ACHN (cell line): ENCODE measurements around the gene LHX8.
A peak's percentile ranks its signal among the peaks of the same experiment; 100 is the strongest.
"Not testable (repeated sequence)": the region's sequence is repeated elsewhere in the genome, so short reads cannot be mapped to it uniquely, and the experiment has no call there.

Experiments
- DNase-seq: peaks from one replicate; pipeline ENCODE4 v3.0.0-alpha.2; 2015
- in situ Hi-C: cut with HindIII; loops from 2 replicates; pipeline ENCODE4 v1.10.0; 2017; ENCODE audit warnings: low sequenced_read_pairs, low pct_ligation_motif_present, low pct_unique_long_range_greater_than_20kb

LHX8 gene

DNA sequence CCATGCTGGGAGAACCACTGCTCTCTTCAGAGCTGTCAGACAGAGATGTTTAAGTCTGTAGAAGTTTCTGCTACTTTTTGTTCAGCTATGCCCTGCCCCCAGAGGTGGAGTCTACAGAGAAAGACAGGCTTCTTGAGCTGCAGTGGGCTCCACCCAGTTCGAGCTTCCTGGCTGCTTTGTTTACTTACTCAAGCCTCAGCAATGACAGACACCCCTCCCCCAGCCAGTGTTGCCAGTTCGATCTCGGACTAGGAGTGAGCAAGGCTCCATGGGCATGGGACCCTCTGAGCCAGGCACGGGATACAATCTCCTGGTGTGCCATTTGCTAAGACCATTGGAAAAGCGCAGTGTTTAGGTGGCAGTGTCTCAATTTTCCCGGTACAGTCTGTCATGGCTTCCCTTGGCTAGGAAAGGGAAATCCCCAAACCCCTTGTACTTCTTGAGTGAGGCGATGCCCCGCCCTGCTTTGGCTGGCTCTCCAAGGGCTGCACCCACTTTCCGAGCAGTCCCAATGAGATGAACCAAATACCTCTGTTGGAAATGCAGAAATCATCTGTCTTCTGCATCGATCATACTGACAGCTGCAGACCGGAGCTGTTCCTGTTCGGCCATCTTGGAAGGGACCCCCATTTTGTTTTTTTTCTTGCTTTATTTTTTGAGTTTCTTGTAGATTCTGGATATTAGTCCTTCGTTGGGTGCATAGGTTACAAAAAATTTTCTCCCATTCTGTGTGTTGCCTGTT lies 47.2 kb downstream of the LHX8 start:
- DNase-seq, in situ Hi-C loops: not testable (repeated sequence)

DNA sequence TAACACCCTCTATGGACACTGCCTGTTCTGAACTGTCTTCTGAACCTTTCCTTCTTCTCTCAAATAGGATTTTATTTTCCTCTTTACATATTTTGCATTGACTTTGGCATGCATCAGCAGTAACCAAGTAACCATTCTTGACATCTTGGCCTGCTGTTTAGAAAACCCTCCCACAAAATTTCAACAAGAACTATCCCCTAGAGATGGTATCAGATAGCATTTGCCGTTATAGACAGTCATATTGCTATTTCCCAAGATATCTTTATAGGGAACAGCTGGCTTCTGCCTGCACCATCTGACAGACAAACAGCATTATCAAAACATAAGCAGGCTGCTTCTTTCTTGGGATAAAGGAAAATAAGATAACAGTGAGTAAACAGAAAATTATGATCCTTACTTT lies 54.7 kb downstream of the LHX8 start:
- no peak for DNase-seq
- in situ Hi-C loops, result no loop called here

DNA sequence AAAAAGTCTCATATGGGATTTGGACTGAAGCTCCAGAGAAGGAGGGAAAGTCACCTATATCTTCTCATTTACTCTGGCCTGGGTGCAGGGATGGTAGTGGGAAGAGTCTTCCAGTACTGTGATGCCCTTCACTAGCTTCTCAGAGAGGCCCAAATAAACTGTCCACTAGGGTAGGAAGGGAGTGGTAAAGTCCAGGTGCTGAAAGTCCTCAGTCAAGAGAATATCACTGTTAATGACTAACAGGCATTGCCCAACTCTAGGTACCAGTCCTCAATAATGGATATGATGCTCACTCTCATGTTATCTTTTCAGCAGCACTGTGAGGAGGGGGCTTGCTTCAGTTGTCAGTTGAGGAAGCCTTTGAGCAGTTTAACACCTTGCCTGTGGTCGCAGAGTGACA lies 64.0 kb downstream of the LHX8 start:
- in situ Hi-C loops, result no loop called here
- no peak for DNase-seq

DNA sequence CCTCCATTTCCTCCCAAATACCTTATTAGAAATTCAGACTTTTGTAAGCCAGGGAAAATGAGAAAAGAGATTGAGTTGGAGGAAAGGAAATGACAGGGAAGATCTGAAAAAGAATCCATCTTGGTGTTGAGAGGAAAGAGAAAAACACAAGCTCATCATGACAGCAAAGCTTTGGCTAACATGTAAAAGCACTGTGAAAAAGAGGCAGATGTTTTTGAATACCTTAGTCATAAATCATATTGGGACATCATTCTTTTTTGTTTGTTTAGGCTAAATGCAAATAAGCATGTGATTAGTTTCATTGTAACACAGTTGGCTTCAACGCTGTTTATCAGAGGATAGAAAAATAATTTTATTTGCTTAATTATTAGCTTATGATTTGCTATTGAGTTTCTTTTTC lies 64.6 kb downstream of the LHX8 start:
- in situ Hi-C loops, result no loop called here
- DNase-seq, result no peak

DNA sequence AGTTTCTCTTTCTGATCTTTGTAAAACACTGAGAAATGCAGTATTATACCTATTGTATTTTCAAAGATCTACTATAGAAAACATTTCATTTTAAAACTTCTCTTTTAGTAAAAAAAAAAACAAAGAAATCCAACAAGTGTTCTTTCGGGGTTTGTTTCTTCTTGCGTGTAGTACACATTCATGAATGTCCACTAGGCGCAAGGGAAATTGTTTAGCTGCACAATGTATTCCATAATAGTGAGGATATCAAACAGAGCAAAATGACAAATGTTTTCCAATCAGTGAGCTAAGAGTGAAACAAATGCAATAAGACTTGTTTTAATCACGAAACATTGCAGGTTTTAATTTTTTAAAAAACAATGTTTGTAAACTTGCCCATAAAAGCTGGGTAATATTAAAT lies 68.6 kb downstream of the LHX8 start:
- no peak for DNase-seq
- in situ Hi-C loops, result no loop called here

DNA sequence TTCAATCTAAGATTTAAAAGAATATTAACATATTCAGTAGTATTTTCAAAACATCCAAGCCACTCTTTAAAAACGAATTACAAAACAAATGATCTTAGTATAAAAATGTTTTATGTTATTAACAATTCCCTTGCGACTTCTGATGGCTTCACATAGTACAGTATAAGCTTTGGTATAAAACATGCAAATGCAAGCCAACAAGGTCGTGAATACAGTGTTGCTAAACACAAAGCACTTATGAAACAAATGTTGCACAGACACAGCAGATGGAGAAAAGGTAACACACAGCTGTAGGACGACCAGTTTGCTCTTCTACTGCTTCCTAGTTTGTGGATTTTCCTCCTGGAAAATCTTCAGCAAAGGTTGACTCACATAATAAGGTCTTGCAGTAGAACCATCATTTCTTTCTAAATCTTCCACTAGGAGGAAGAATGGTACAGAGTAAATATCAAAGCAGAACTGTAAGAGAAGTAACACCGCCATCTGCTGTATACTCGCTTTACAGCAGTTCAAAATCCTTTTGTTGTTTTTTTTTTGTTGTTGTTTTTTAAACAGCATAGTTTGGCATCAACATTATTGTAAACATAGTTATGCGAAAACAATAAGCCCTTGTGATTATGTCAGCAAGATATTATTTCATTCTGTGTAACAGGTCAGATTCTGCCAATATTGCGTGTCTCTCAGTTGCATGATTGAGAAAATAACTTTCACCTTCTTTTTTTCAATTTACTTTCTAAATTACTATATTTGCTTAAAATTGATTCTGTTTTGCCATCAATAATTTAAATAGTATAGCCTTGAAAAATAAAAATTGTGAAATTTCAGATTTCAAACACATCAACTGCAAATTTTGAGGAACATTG lies 69.5 kb downstream of the LHX8 start:
- in situ Hi-C loops, result no loop called here
- peak; percentile 51 for DNase-seq

DNA sequence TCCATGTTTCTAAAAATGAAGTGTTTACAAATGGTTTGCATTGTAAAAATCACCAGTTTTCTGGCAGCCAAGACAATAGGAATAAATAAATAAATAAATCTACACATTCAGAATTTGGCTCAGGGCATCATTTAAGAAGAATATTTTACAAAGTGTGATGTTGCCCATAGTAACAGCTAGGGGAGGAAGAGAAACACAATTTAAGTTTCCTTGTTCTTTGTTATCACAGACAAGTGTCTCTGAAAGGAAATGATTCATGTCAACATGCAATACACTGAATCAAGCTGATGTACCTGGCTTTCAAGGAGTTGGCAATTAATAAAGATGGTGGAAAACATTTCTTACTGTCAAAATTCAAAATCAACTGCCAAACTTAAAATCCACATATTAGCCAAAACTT lies 74.7 kb downstream of the LHX8 start:
- DNase-seq, result no peak
- in situ Hi-C loops, result no loop called here
